ENCODE data around the gene PIK3C3.

The PIK3C3 gene

DNA sequence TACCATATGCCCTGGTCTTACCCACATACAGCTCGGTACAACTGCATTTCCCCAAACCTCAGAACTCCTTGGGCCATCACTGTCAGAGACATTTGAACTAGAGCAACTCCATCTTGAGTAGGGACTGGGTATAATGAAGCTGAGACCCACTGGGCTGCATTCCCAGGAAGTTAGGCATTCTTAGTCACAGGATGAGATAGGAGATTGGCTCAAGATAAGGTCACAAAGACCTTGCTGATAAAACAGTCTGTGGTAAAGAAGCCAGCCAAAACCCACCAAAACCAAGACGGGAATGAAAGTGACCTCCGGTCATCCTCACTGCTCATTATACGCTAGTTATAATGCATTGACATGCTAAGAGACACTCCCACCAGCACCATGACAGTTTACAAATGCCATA is 131.3 kb downstream of the PIK3C3 start:
- H3K36me3 ChIP-seq (ENCODE audit: control insufficient read depth, low read length), result no peaks in the 10 kb centered on the region; the same call in 1 of the 2 replicates
- H3K27me3 ChIP-seq (ENCODE audit: control insufficient read depth, low read length), result no peaks in the 10 kb centered on the region
- H3K79me2 ChIP-seq (ENCODE audit: control insufficient read depth, low read length), result no peaks in the 10 kb centered on the region
- H3K4me3 ChIP-seq (ENCODE audit: low read length), result no peak overlapping the region
- no peak overlapping the region for H3K4me2 ChIP-seq (ENCODE audit: low read length)
- TF ChIP-seq CTCF (IDR thresholded peaks at IDR 0.05; ENCODE audit: low read depth, low read length, poor library complexity, severe bottlenecking), result no peak
- no peak for TF ChIP-seq EZH2phosphoT487 (IDR thresholded peaks at IDR 0.05; ENCODE audit: borderline replicate concordance, low read length)
- no peaks in the 10 kb centered on the region for H3K9me2 ChIP-seq (replicated peaks; ENCODE audit: control insufficient read depth, low read length)
- no peaks in the 10 kb centered on the region for H4K20me1 ChIP-seq (ENCODE audit: control insufficient read depth, insufficient read depth, low read depth, low read length)
- no peaks in the 10 kb centered on the region for H3F3A ChIP-seq (ENCODE audit: control insufficient read depth, insufficient read depth)
- no peak overlapping the region for H3K27ac ChIP-seq (ENCODE audit: low read depth, low read length)
- H3K4me1 ChIP-seq (ENCODE audit: control insufficient read depth, low read length), result no peaks in the 10 kb centered on the region
- no peaks in the 10 kb centered on the region for H3K9me3 ChIP-seq (ENCODE audit: control insufficient read depth, insufficient read depth, low read length)

DNA sequence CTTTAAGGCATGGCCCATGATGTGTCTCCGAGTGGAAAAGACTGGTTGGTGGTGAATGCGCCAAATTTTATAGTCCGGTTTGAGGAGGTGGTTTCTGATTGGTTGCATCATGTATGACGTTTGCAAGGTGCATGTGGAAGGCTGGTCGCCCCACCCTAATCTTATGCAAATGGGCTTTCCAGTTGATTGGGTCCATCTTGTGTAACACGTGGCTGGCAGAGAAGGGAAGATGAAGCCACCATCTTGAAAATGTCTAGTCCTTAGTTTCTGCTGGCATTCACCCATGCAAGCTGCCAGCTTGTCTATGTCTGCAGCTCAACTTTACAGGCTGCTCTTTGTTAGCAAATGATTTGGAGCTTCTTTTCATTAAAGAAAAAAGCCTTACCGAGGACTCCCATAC is 132.2 kb downstream of the PIK3C3 start:
- no peaks in the 10 kb centered on the region; the same call in 1 of the 2 replicates for H3K36me3 ChIP-seq (ENCODE audit: control insufficient read depth, low read length)
- no peaks in the 10 kb centered on the region for H4K20me1 ChIP-seq (ENCODE audit: control insufficient read depth, insufficient read depth, low read depth, low read length)
- no peaks in the 10 kb centered on the region for H3K79me2 ChIP-seq (ENCODE audit: control insufficient read depth, low read length)
- H3K9me2 ChIP-seq (replicated peaks; ENCODE audit: control insufficient read depth, low read length), result no peaks in the 10 kb centered on the region
- no peaks in the 10 kb centered on the region for H3K4me1 ChIP-seq (ENCODE audit: control insufficient read depth, low read length)
- no peaks in the 10 kb centered on the region for H3F3A ChIP-seq (ENCODE audit: control insufficient read depth, insufficient read depth)
- no peaks in the 10 kb centered on the region for H3K9me3 ChIP-seq (ENCODE audit: control insufficient read depth, insufficient read depth, low read length)
- H3K4me2 ChIP-seq (ENCODE audit: low read length), result no peak overlapping the region
- H3K4me3 ChIP-seq (ENCODE audit: low read length), result no peak overlapping the region
- H3K27ac ChIP-seq (ENCODE audit: low read depth, low read length), result no peak overlapping the region
- H3K27me3 ChIP-seq (ENCODE audit: control insufficient read depth, low read length), result no peaks in the 10 kb centered on the region
- TF ChIP-seq EZH2phosphoT487 (IDR thresholded peaks at IDR 0.05; ENCODE audit: borderline replicate concordance, low read length), result no peak
- TF ChIP-seq CTCF (IDR thresholded peaks at IDR 0.05; ENCODE audit: low read depth, low read length, poor library complexity, severe bottlenecking), result no peak

DNA sequence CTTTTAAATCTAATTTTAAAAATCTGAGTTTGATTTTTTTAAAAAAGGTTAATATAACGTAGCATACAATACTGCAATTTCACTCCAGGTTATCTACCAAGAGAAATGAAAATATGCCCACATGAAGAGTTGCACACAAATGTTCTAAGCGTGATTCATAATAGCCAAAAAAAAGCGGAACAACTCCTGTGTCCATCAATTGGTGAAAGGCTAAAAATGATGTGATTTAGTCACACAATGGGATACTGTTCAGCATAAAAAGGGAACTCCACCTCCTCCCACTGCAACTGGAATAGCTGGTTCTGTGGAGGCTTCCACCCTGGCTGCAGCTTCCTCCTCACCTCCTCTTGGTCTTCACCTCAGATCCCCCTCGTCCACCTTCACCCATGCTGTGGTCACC is 132.8 kb downstream of the PIK3C3 start:
- Histone ChIP-seq H3K27ac (ENCODE audit: low read depth, low read length) (no peak overlapping the region), H3K9me3 (ENCODE audit: control insufficient read depth, insufficient read depth, low read length) (no peaks in the 10 kb centered on the region), H3K79me2 (ENCODE audit: control insufficient read depth, low read length) (no peaks in the 10 kb centered on the region), H3K36me3 (ENCODE audit: control insufficient read depth, low read length) (no peaks in the 10 kb centered on the region), H3K4me2 (ENCODE audit: low read length) (no peak overlapping the region), H3K9me2 (replicated peaks; ENCODE audit: control insufficient read depth, low read length) (no peaks in the 10 kb centered on the region), H3K4me3 (ENCODE audit: low read length) (no peak overlapping the region), H3K27me3 (ENCODE audit: control insufficient read depth, low read length) (no peaks in the 10 kb centered on the region), H3K4me1 (ENCODE audit: control insufficient read depth, low read length) (no peaks in the 10 kb centered on the region), H3F3A (ENCODE audit: control insufficient read depth, insufficient read depth) (no peaks in the 10 kb centered on the region), H4K20me1 (ENCODE audit: control insufficient read depth, insufficient read depth, low read depth, low read length) (no peaks in the 10 kb centered on the region)
- no peak for TF ChIP-seq CTCF (IDR thresholded peaks at IDR 0.05; ENCODE audit: low read depth, low read length, poor library complexity, severe bottlenecking)
- no peak for TF ChIP-seq EZH2phosphoT487 (IDR thresholded peaks at IDR 0.05; ENCODE audit: borderline replicate concordance, low read length)

DNA sequence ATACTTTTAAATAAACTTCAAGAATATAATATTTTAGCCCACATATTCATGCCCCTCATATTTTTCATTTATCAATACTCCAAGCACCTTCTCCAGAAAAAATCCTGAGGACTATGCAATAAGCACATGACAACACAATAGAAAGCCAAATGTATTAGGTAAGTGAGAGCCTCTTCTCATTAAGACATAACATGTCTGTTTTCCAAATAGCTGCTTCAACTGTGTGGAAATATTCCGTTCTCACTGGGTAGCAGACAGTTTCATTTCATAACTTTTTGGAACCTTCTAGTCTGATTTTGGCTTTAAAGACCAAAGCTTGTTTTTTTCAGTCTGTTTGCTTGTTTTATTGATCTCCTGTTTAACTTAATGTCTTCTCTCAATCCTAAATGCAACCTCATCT is 137.8 kb downstream of the PIK3C3 start:
- Histone ChIP-seq H3K4me1 (ENCODE audit: control insufficient read depth, low read length) (no peaks in the 10 kb centered on the region), H3K27ac (ENCODE audit: low read depth, low read length) (no peak overlapping the region), H4K20me1 (ENCODE audit: control insufficient read depth, insufficient read depth, low read depth, low read length) (no peaks in the 10 kb centered on the region), H3K9me3 (ENCODE audit: control insufficient read depth, insufficient read depth, low read length) (no peaks in the 10 kb centered on the region), H3F3A (ENCODE audit: control insufficient read depth, insufficient read depth) (no peaks in the 10 kb centered on the region), H3K27me3 (ENCODE audit: control insufficient read depth, low read length) (no peaks in the 10 kb centered on the region), H3K36me3 (ENCODE audit: control insufficient read depth, low read length) (no peaks in the 10 kb centered on the region), H3K9me2 (replicated peaks; ENCODE audit: control insufficient read depth, low read length) (no peaks in the 10 kb centered on the region), H3K79me2 (ENCODE audit: control insufficient read depth, low read length) (no peaks in the 10 kb centered on the region), H3K4me2 (ENCODE audit: low read length) (no peak overlapping the region), H3K4me3 (ENCODE audit: low read length) (no peak overlapping the region)
- TF ChIP-seq CTCF (IDR thresholded peaks at IDR 0.05; ENCODE audit: low read depth, low read length, poor library complexity, severe bottlenecking), result no peak
- no peak for TF ChIP-seq EZH2phosphoT487 (IDR thresholded peaks at IDR 0.05; ENCODE audit: borderline replicate concordance, low read length)
